ENCODE measurements around the gene NCK2.

Gene NCK2

GRCh38 chr2:105721991-105722511, 22.7 kb upstream of the NCK2 start:
- Histone ChIP-seq H3K4me3 (ENCODE audit: low read depth in 1 of 2, low read length in 2 of 2) (no peak overlapping the region), H3K9ac (ENCODE audit: low read length) (no peak overlapping the region), H3K9me3 (ENCODE audit: low read length) (no peaks in the 10 kb centered on the region), H3K36me3 (ENCODE audit: insufficient read depth, low read length) (no peaks in the 10 kb centered on the region), H3K27ac (ENCODE audit: low read depth, low read length) (no peak overlapping the region), H3K4me1 (ENCODE audit: insufficient read depth, low read length) (no peaks in the 10 kb centered on the region), H3K27me3 (ENCODE audit: control insufficient read depth in 1 of 2, insufficient read depth in 2 of 2, low read length in 2 of 2) (no peaks in the 10 kb centered on the region)

- no peaks in the 10 kb centered on the region for H3K36me3 ChIP-seq (ENCODE audit: insufficient read depth, low read length)
- no peaks in the 10 kb centered on the region for H3K4me1 ChIP-seq (ENCODE audit: insufficient read depth, low read length)
- no peak overlapping the region for H3K4me3 ChIP-seq (ENCODE audit: low read depth in 1 of 2, low read length in 2 of 2)
- H3K9me3 ChIP-seq (ENCODE audit: low read length), result no peaks in the 10 kb centered on the region
- no peak overlapping the region for H3K9ac ChIP-seq (ENCODE audit: low read length)
- H3K27me3 ChIP-seq (ENCODE audit: control insufficient read depth in 1 of 2, insufficient read depth in 2 of 2, low read length in 2 of 2), result no peaks in the 10 kb centered on the region
- H3K27ac ChIP-seq (ENCODE audit: low read depth, low read length), result no peak overlapping the region
These were observed 21.9 kb upstream of the NCK2 start for GRCh38 chr2:105722726-105723297.

DNA sequence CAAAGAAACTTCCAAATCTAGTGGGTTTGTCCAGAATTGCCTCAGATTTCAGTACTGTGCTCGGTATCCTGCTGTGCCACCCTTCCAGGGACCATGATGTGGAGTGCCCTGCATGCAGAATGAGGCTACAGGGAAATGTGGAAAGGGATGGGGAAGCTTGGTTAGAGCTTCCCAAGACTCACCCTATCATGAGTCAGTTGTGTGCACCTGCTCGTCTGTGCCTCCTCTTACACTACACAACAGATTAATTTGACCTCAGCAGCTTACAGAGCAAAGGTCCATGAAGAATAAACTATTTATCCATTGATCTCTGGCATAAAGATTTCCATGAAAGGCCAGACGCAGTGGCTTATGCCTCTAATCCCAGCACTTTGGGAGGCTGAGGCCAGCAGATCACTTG, 21.3 kb upstream of the NCK2 start:
- Histone ChIP-seq H3K9me3 (ENCODE audit: low read length) (no peaks in the 10 kb centered on the region), H3K27ac (ENCODE audit: low read depth, low read length) (no peak overlapping the region), H3K27me3 (ENCODE audit: control insufficient read depth in 1 of 2, insufficient read depth in 2 of 2, low read length in 2 of 2) (no peaks in the 10 kb centered on the region), H3K9ac (ENCODE audit: low read length) (no peak overlapping the region), H3K4me1 (ENCODE audit: insufficient read depth, low read length) (no peaks in the 10 kb centered on the region), H3K36me3 (ENCODE audit: insufficient read depth, low read length) (no peaks in the 10 kb centered on the region), H3K4me3 (ENCODE audit: low read depth in 1 of 2, low read length in 2 of 2) (no peak overlapping the region)

GRCh38 chr2:105725388-105725787, 19.3 kb upstream of the NCK2 start:
- Histone ChIP-seq H3K27ac (ENCODE audit: low read depth, low read length) (no peak overlapping the region), H3K4me3 (ENCODE audit: low read depth in 1 of 2, low read length in 2 of 2) (no peak overlapping the region), H3K9me3 (ENCODE audit: low read length) (no peaks in the 10 kb centered on the region), H3K9ac (ENCODE audit: low read length) (no peak overlapping the region), H3K4me1 (ENCODE audit: insufficient read depth, low read length) (no peaks in the 10 kb centered on the region), H3K36me3 (ENCODE audit: insufficient read depth, low read length) (no peaks in the 10 kb centered on the region), H3K27me3 (ENCODE audit: control insufficient read depth in 1 of 2, insufficient read depth in 2 of 2, low read length in 2 of 2) (no peaks in the 10 kb centered on the region)

DNA sequence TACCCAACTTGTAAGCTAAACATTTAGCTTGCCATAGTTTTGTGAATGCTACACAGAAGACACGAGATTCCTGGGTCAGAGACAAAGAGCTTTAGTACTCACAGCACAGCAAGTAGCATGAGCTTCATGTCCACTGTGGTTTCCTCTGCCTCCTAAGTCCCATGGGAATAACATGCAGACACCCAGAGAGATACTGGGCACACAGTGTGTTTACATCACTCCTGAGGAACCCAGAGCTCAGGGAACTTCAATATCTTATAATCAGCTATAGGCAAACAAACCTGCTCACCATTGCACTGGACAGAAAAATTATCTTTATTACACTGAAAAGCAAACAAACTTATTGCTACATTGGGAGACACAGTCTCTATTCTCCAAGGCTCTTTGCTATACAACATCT, 14.5 kb upstream of the NCK2 start:
- H3K27me3 ChIP-seq (ENCODE audit: control insufficient read depth in 1 of 2, insufficient read depth in 2 of 2, low read length in 2 of 2), result no peaks in the 10 kb centered on the region
- no peak overlapping the region for H3K9ac ChIP-seq (ENCODE audit: low read length)
- no peaks in the 10 kb centered on the region for H3K9me3 ChIP-seq (ENCODE audit: low read length)
- no peak overlapping the region for H3K4me3 ChIP-seq (ENCODE audit: low read depth in 1 of 2, low read length in 2 of 2)
- no peaks in the 10 kb centered on the region for H3K36me3 ChIP-seq (ENCODE audit: insufficient read depth, low read length)
- no peak overlapping the region for H3K27ac ChIP-seq (ENCODE audit: low read depth, low read length)
- no peaks in the 10 kb centered on the region for H3K4me1 ChIP-seq (ENCODE audit: insufficient read depth, low read length)

DNA sequence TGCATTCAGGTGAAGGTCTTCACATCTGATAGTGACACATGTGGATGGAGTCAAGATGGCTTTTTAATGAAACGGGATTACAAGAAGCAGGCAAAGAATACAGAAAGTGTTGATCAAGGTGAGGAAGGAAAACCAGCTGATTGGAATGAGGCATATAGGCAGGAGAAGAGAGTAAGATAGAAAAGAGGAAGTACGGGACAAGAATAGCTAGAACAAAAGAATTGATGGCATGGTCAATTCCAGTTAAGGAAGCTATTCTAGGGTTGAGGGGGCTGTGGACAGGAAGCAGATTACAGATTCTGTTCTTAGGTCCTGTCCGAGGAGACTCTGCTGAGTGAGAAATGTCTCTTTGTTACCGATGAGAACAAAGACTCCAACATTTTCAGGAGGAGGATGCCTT, 13.2 kb upstream of the NCK2 start:
- no peaks in the 10 kb centered on the region for H3K9me3 ChIP-seq (ENCODE audit: low read length)
- H3K4me3 ChIP-seq (ENCODE audit: low read depth in 1 of 2, low read length in 2 of 2), result no peak overlapping the region
- no peaks in the 10 kb centered on the region for H3K27me3 ChIP-seq (ENCODE audit: control insufficient read depth in 1 of 2, insufficient read depth in 2 of 2, low read length in 2 of 2)
- H3K9ac ChIP-seq (ENCODE audit: low read length), result no peak overlapping the region
- no peaks in the 10 kb centered on the region for H3K4me1 ChIP-seq (ENCODE audit: insufficient read depth, low read length)
- no peaks in the 10 kb centered on the region for H3K36me3 ChIP-seq (ENCODE audit: insufficient read depth, low read length)
- H3K27ac ChIP-seq (ENCODE audit: low read depth, low read length), result no peak overlapping the region

DNA sequence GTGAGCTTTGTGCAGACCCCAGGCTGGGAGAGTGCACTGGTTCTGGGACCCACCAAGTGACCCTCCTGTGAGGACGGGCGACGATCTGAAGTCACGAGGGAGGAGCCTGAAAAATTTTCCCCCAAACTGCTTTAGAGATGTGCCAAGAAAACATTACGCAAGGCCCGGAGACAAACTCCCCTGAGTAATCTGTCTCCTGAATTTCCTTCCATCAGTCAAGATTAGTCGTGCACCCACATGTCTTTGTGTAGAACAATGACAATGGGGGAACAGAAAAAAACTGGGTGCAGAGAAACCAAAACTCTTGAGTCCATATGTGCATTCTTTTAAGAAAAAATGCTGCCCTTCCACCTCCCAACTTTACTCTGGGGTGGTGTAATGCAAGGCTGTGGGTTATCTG, 12.6 kb upstream of the NCK2 start:
- no peak overlapping the region for H3K4me3 ChIP-seq (ENCODE audit: low read depth in 1 of 2, low read length in 2 of 2)
- no peak overlapping the region for H3K27ac ChIP-seq (ENCODE audit: low read depth, low read length)

DNA sequence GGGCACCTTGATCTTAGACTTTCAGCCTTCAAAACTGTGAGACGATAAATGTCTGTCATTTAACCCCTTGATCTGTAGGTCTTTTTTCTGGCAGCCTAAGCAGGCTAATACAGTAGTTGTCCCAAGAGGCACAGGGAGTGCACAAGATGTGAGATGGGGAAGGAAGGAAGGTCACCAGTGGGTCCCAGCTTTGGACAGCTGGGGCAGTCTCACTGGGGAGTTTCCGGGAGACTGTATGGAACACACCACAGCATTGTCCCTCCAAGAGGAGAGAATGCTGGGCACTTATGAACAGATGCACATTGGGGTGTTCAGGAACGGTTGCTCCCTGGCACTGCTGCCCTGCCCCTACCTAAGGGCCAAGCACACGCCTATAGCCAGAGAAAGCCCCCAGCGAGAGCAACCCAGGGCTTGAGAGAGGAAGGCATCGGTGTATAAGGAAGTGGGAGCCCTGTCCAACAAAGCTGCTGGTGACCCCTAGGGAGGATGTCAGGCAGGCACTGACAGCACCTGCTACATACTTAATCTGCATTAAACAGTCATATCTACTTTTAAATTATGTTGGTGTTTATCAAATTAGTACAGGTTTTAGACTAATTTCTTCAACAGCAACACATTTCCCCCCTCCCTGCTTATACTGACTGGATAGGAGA, 11.6 kb upstream of the NCK2 start:
- Histone ChIP-seq H3K4me3 (ENCODE audit: low read depth in 1 of 2, low read length in 2 of 2) (no peak overlapping the region), H3K27me3 (ENCODE audit: control insufficient read depth in 1 of 2, insufficient read depth in 2 of 2, low read length in 2 of 2) (no peaks in the 10 kb centered on the region), H3K4me1 (ENCODE audit: insufficient read depth, low read length) (no peaks in the 10 kb centered on the region), H3K9me3 (ENCODE audit: low read length) (no peaks in the 10 kb centered on the region), H3K27ac (ENCODE audit: low read depth, low read length) (no peak overlapping the region), H3K36me3 (ENCODE audit: insufficient read depth, low read length) (no peaks in the 10 kb centered on the region), H3K9ac (ENCODE audit: low read length) (no peak overlapping the region)

More for the DNA sequence above, 12.6 kb upstream of the NCK2 start:
- no peak overlapping the region for H3K9ac ChIP-seq (ENCODE audit: low read length)
- H3K27me3 ChIP-seq (ENCODE audit: control insufficient read depth in 1 of 2, insufficient read depth in 2 of 2, low read length in 2 of 2), result no peaks in the 10 kb centered on the region
- H3K36me3 ChIP-seq (ENCODE audit: insufficient read depth, low read length), result no peaks in the 10 kb centered on the region
- H3K4me1 ChIP-seq (ENCODE audit: insufficient read depth, low read length), result no peaks in the 10 kb centered on the region
- H3K9me3 ChIP-seq (ENCODE audit: low read length), result no peaks in the 10 kb centered on the region

GRCh38 chr2:105733875-105734274, 10.8 kb upstream of the NCK2 start:
- no peaks in the 10 kb centered on the region for H3K4me1 ChIP-seq (ENCODE audit: insufficient read depth, low read length)
- H3K36me3 ChIP-seq (ENCODE audit: insufficient read depth, low read length), result no peaks in the 10 kb centered on the region
- no peak overlapping the region for H3K9ac ChIP-seq (ENCODE audit: low read length)
- H3K9me3 ChIP-seq (ENCODE audit: low read length), result no peaks in the 10 kb centered on the region
- no peaks in the 10 kb centered on the region for H3K27me3 ChIP-seq (ENCODE audit: control insufficient read depth in 1 of 2, insufficient read depth in 2 of 2, low read length in 2 of 2)
- H3K27ac ChIP-seq (ENCODE audit: low read depth, low read length), result no peak overlapping the region
- H3K4me3 ChIP-seq (ENCODE audit: low read depth in 1 of 2, low read length in 2 of 2), result no peak overlapping the region

DNA sequence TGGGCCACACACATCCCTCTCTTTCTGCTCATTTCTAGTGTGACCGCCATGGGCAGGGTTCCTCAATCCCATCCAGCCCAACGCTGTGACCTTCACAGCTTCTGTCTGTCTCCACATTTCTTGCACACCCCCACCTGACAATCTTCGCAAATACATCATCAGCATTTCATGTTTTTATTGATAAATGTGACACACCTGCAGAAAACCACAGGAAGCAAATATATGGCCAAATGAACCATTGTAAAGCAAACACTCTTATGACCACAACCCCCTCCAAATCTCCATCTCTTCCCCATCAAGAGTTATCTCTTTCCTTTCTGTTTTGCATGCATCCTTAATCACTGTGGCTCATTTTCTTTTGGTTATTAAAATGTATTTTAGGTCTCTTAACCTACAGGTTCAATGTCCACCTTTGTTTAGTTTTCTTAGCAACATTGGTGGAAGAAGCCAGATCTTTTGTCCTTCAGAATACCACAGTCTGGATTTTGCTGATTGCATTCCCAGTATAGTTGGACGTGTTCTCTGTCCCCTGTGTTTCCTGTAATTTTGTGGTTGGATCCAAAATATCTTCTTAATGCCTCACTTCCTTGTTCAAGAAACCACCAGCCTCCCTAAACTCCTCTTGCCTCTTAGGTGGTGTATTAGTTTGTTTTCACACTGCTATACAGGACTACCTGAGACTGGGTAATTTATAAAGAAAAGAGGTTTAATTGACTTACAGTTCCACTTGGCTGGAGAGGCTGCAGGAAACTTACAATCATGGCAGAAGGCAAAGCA, 9.8 kb upstream of the NCK2 start:
- Histone ChIP-seq H3K27me3 (ENCODE audit: control insufficient read depth in 1 of 2, insufficient read depth in 2 of 2, low read length in 2 of 2) (no peaks in the 10 kb centered on the region), H3K9ac (ENCODE audit: low read length) (no peak overlapping the region), H3K9me3 (ENCODE audit: low read length) (no peaks in the 10 kb centered on the region), H3K4me1 (ENCODE audit: insufficient read depth, low read length) (no peaks in the 10 kb centered on the region), H3K36me3 (ENCODE audit: insufficient read depth, low read length) (no peaks in the 10 kb centered on the region), H3K27ac (ENCODE audit: low read depth, low read length) (no peak overlapping the region), H3K4me3 (ENCODE audit: low read depth in 1 of 2, low read length in 2 of 2) (no peak overlapping the region)

GRCh38 chr2:105736145-105736544, 8.6 kb upstream of the NCK2 start:
- no peak overlapping the region for H3K27ac ChIP-seq (ENCODE audit: low read depth, low read length)
- H3K27me3 ChIP-seq (ENCODE audit: control insufficient read depth in 1 of 2, insufficient read depth in 2 of 2, low read length in 2 of 2), result no peaks in the 10 kb centered on the region
- no peak overlapping the region for H3K9ac ChIP-seq (ENCODE audit: low read length)
- no peaks in the 10 kb centered on the region for H3K9me3 ChIP-seq (ENCODE audit: low read length)
- no peaks in the 10 kb centered on the region for H3K4me1 ChIP-seq (ENCODE audit: insufficient read depth, low read length)
- H3K36me3 ChIP-seq (ENCODE audit: insufficient read depth, low read length), result no peaks in the 10 kb centered on the region
- H3K4me3 ChIP-seq (ENCODE audit: low read depth in 1 of 2, low read length in 2 of 2), result no peak overlapping the region

All from muscle layer of colon (tissue), 2 donors.